ENCODE data around the gene ADAM17. TPM values are rescaled to one million over a fixed set of nuclear protein-coding genes. Genes with fewer than 3 reads are reported as not detected.

The ADAM17 gene
- 46.9 and 50.5 TPM in 2 replicates for total RNA-seq (2014; rRNA removed; shearing (Covaris generic))
- total RNA-seq (2022) = 83.3 and 83.9 TPM in 2 replicates
- Bru-seq, nascent RNA = percentile 95 among the genes with signal in this experiment
- BruChase-seq, experiment 1, labeled RNA remaining after a 6-hour chase = percentile 92 among the genes with signal in this experiment
- BruChase-seq, experiment 2, labeled RNA remaining after a 2-hour chase = percentile 91 among the genes with signal in this experiment
- long read RNA-seq, full-length matches to known transcripts = 69 of 114 reads
- long read RNA-seq, partial matches to known transcripts = 15 of 114 reads
- long read RNA-seq, other reads (novel, unspliced or antisense) = 30 of 114 reads

DNA sequence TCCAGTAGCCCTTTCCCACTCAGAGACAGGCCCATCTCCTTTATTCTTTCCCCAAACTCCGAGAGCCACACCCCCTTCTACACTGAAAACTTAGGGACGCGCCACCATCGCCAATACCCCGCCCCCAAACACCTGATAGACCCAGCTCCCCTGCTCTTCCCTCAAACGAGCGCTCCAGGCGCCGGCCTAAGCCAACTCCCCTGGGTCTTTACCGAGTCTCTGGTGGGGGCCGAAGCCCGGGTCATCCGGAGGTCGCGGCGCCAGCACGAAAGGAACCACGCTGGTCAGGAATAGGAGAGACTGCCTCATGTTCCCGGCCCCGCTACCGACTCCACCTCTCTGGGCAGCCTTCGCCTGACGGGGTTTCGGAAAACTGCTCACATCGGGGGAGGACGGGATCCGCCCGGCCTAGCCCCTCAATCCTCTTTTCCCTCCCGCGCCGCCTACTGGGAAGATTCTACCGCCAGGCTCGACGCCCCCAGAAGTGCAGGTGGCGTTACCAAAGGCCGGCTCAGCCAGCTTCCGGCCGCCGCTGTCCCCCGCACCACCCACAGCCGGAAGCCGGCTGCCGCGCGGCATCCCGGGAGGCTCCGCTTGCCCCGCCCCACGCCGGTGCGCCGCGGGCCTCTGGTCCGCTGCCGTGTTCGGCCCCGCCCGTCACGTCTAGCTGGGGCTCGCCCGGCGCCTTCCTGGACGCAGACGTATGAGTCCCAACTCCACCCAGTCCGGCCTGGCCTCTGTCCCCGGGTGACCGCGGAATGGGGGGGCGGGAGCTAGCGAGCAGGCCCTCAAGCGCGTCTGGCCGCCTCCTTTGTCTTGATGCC is at the start of gene ADAM17:
TSS of gene ADAM17 (minus strand) at position 534 of the 824 bp plus-strand sequence. CDS start at position 309, 225 bp downstream.
- ChIA-PET CTCF (ENCODE audit: unreplicated experiment) (interaction anchor here (0.6 to 0.9 kb wide), 3 partner anchors 9 to 133 kb away, joined by 3 to 4 read pairs (median 3); no protein-coding TSS in a partner anchor), POLR2A (interaction anchor here (0.8 to 5.0 kb wide), 22 partner anchors 8 to 126 kb away, joined by 3 to 50 read pairs (median 4); no protein-coding TSS in a partner anchor)
- H3K4me1 ChIP-seq (ENCODE audit: insufficient read depth, low read length, poor library complexity, severe bottlenecking) = peaks cover 30% of the 10 kb centered on the region
- TF ChIP-seq, protein P1, sequence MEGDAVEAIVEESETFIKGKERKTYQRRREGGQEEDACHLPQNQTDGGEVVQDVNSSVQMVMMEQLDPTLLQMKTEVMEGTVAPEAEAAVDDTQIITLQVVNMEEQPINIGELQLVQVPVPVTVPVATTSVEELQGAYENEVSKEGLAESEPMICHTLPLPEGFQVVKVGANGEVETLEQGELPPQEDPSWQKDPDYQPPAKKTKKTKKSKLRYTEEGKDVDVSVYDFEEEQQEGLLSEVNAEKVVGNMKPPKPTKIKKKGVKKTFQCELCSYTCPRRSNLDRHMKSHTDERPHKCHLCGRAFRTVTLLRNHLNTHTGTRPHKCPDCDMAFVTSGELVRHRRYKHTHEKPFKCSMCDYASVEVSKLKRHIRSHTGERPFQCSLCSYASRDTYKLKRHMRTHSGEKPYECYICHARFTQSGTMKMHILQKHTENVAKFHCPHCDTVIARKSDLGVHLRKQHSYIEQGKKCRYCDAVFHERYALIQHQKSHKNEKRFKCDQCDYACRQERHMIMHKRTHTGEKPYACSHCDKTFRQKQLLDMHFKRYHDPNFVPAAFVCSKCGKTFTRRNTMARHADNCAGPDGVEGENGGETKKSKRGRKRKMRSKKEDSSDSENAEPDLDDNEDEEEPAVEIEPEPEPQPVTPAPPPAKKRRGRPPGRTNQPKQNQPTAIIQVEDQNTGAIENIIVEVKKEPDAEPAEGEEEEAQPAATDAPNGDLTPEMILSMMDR (conservative IDR thresholded peaks at IDR 0.05; ENCODE audit: low read length) = peak; percentile 70
- TF ChIP-seq EZH2phosphoT487 (IDR thresholded peaks at IDR 0.05; ENCODE audit: borderline replicate concordance, low read depth, low read length) = no peak
- peak within 1 kb of the TSS; percentile 19; the same call in 1 of the 2 replicates for H2AFZ ChIP-seq (ENCODE audit: low read length)
- no TSS peak for BruUV-seq (replicated peaks)
- H3K4me3 ChIP-seq (ENCODE audit: low read depth, low read length, poor library complexity, severe bottlenecking) = peak within 1 kb of the TSS; percentile 89
- H3K9me2 ChIP-seq (ENCODE audit: insufficient read depth, low read length) = no peaks in the 10 kb centered on the region
- peaks cover 15% of the 10 kb centered on the region for H3K36me3 ChIP-seq (ENCODE audit: insufficient read depth, low read length)
- H3K4me2 ChIP-seq (ENCODE audit: low read length) = peak within 1 kb of the TSS; percentile 85
- H3K9me3 ChIP-seq (ENCODE audit: low read length) = no peaks in the 10 kb centered on the region
- DNase-seq (ENCODE audit: low spot score) = peak; percentile 94
- intact Hi-C loops (cut with micrococcal nuclease; ENCODE audit: unreplicated experiment) = loop anchor here (1.0 to 10.0 kb wide), 3 partner anchors 75 to 489 kb away; partner anchors contain the start of genes CPSF3, ITGB1BP1, KLF11 and YWHAQ
- peaks cover 15% of the 10 kb centered on the region; the same call in 1 of the 2 replicates for H4K20me1 ChIP-seq (ENCODE audit: insufficient read depth, low read length)
- H3K27ac ChIP-seq (ENCODE audit: low read depth, low read length, poor library complexity, severe bottlenecking) = peak within 1 kb of the TSS; percentile 97
- H3K79me2 ChIP-seq (ENCODE audit: insufficient read depth, low read depth, low read length) = peaks cover 65% of the 10 kb centered on the region

DNA sequence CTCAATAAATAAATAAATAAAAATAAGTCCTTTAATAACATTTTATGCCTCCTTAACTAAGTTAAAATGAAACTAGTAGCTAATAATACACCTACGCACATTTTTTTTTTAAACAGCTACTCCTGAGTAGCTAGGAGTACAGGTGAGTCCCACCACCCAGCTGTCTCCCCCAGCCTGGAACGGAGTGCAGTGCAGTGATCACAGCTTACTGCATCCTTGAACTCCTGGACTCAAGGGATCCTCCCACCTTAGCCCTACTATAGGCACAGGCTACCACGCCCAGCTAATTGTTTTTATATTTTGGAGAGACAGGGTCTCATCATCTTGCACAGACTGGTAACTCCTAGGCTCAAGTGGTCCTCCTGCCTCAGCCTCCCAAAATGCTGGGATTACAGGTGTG is 46.8 kb upstream of the ADAM17 start:
- peaks cover 98% of the 10 kb centered on the region for H3K79me2 ChIP-seq (ENCODE audit: insufficient read depth, low read depth, low read length)
- CTCF ChIA-PET (ENCODE audit: unreplicated experiment) = no interaction called here
- no peaks in the 10 kb centered on the region for H4K20me1 ChIP-seq (ENCODE audit: insufficient read depth, low read length)
- H3K4me2 ChIP-seq (ENCODE audit: low read length) = no peak overlapping the region
- H3K4me3 ChIP-seq (ENCODE audit: low read depth, low read length, poor library complexity, severe bottlenecking) = no peak overlapping the region
- no peak for DNase-seq (ENCODE audit: low spot score)
- H3K36me3 ChIP-seq (ENCODE audit: insufficient read depth, low read length) = peaks cover 89% of the 10 kb centered on the region
- TF ChIP-seq, protein P1 (conservative IDR thresholded peaks at IDR 0.05; ENCODE audit: low read length) = no peak
- TF ChIP-seq EZH2phosphoT487 (IDR thresholded peaks at IDR 0.05; ENCODE audit: borderline replicate concordance, low read depth, low read length) = no peak
- BruUV-seq (replicated peaks) = no TSS peak
- intact Hi-C loops (cut with micrococcal nuclease; ENCODE audit: unreplicated experiment) = no loop called here
- no peaks in the 10 kb centered on the region for H3K9me2 ChIP-seq (ENCODE audit: insufficient read depth, low read length)
- no peak overlapping the region for H3K27ac ChIP-seq (ENCODE audit: low read depth, low read length, poor library complexity, severe bottlenecking)
- POLR2A ChIA-PET = interaction anchor here (0.7 to 1.6 kb wide), 3 partner anchors 28 to 46 kb away, joined by 3 to 4 read pairs (median 3); partner anchors contain the start of gene YWHAQ
- H3K4me1 ChIP-seq (ENCODE audit: insufficient read depth, low read length, poor library complexity, severe bottlenecking) = no peaks in the 10 kb centered on the region
- peaks cover 15% of the 10 kb centered on the region; the same call in 1 of the 2 replicates for H3K9me3 ChIP-seq (ENCODE audit: low read length)
- H2AFZ ChIP-seq (ENCODE audit: low read length) = no peak overlapping the region

Measured in OCI-LY7 (cell line).